ENCODE results near the gene EEA1. TPM values are rescaled to one million over a fixed set of nuclear protein-coding genes. Genes with fewer than 3 reads are reported as not detected.

Gene EEA1
- total RNA-seq, 1 donor from 2014 or later, result 22.2 TPM

DNA sequence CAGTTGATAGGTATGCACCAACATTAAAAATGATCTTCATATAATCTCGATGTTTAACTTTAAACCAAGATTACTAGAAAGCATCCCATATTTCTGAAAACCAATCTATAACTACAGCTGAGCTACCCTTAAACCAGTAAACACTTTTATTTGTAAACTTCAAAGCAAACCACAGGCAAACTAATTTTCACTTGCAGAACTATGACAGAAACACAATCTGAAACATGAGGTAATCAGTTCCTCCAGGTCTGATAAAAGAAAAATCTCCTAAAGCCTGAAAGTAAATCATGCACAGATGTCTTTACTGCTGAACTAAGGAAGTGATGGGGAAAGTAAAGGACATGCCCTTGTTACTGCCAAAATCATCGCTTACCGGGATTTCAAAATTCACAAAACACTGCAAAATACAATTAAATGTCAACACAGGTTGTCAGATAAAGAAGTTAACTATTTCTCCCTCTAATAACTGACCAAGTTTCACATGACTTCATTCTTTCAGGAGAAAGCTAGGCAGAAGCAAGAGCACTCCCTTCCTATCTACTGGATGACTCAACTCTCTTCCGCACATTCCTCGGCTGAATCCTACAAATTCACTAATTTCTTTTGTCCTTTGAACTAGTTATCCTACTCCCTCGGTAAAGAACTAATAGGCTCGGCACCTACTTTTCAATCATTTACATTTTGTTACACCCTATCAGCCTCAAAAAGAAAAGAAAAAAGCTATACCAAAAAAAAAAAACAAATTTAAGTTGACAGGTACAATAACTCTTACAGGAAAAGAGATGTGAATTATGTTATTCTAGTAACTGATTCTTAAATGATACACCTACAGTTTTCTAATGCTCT lies 1.4 kb downstream of the EEA1 start:
- intact Hi-C loops (cut with micrococcal nuclease), result loop anchor here (1.0 to 5.0 kb wide), 18 partner anchors 19 to 1280 kb away; partner anchors contain the start of genes BTG1, CRADD, NUDT4 and SOCS2
- no peaks in the 10 kb centered on the region for H3K9me3 Mint-ChIP-seq
- peak overlapping the region; percentile 96 for H3K27ac Mint-ChIP-seq
- peaks cover 29% of the 10 kb centered on the region for H3K4me1 Mint-ChIP-seq
- DNase-seq, result peak; percentile 57
- peak overlapping the region; percentile 89 for H3K4me3 Mint-ChIP-seq
- peaks cover 13% of the 10 kb centered on the region for H3K36me3 Mint-ChIP-seq (ENCODE audit: low read depth)
- peaks cover 6% of the 10 kb centered on the region for H3K27me3 Mint-ChIP-seq

DNA sequence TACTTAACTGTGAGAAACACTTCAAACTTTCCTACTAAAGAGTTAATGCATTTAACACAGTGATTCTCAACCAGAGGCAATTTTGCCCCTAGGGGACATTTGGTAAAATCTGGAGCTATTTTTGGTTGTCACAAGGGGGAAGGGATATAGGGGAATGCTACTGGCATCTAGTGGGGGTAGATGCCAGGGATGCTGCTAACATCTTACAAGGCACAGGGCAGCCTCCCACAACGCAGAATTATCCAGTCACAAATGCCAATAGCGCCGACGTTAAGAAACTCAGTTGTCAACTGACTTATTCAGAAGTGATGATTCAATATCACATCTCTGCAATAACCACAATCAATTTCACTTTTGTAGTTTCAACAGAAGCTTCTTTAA lies 2.0 kb downstream of the EEA1 start:
- peaks cover 33% of the 10 kb centered on the region for H3K4me1 Mint-ChIP-seq
- intact Hi-C loops (cut with micrococcal nuclease), result loop anchor here (1.0 to 5.0 kb wide), 18 partner anchors 19 to 1280 kb away; partner anchors contain the start of genes BTG1, CRADD, NUDT4 and SOCS2
- H3K36me3 Mint-ChIP-seq (ENCODE audit: low read depth), result peaks cover 17% of the 10 kb centered on the region
- peak; percentile 84 for DNase-seq
- peak overlapping the region; percentile 89 for H3K4me3 Mint-ChIP-seq
- H3K9me3 Mint-ChIP-seq, result peaks cover 2% of the 10 kb centered on the region
- peak overlapping the region; percentile 96 for H3K27ac Mint-ChIP-seq
- H3K27me3 Mint-ChIP-seq, result peaks cover 6% of the 10 kb centered on the region

DNA sequence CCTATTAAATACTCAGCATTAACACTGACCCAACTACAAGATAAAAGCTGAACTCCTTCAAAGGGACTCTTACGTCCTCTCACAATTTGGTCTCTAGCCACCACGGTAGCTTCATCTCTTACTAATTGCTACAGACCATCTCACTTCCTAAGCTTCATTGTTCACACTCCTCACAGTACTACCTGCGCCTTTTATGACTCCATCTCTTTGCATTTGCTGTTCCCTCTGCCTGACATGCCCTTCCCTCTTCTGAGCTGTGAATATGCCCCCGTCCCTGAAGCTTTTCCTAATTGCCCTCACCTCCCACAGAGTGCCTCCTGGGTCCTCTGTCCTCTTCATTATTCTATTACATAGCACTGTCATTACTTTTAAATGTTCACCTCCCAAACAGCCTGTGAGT lies 2.5 kb downstream of the EEA1 start:
- DNase-seq, result no peak
- H3K9me3 Mint-ChIP-seq, result peaks cover 5% of the 10 kb centered on the region
- peaks cover 6% of the 10 kb centered on the region for H3K27me3 Mint-ChIP-seq
- peaks cover 19% of the 10 kb centered on the region for H3K36me3 Mint-ChIP-seq (ENCODE audit: low read depth)
- H3K27ac Mint-ChIP-seq, result peak overlapping the region; percentile 96
- H3K4me3 Mint-ChIP-seq, result peak overlapping the region; percentile 89
- intact Hi-C loops (cut with micrococcal nuclease), result loop anchor here (5.0 kb wide), 13 partner anchors 99 to 1281 kb away; partner anchors contain the start of genes BTG1, CRADD, NUDT4 and SOCS2
- peaks cover 36% of the 10 kb centered on the region for H3K4me1 Mint-ChIP-seq

DNA sequence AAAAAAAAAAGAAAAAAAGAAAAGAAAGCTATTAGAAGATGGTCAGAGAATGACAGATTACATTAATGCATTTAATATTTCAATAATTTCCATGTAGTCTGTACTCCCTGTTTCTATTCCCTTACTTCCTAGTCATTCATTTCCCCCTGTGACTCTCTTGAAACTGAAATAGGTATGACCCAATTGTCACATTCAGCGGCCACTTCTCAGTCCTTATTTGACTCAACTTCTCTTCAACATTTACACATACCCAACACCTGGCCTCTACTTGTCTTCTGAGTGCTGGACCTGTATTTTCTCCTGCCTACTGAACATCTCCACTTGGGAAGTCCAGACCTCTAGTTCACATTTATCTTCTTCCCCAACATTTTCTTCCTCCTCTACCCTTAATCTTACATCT lies 7.2 kb downstream of the EEA1 start:
- no peak for DNase-seq

DNA sequence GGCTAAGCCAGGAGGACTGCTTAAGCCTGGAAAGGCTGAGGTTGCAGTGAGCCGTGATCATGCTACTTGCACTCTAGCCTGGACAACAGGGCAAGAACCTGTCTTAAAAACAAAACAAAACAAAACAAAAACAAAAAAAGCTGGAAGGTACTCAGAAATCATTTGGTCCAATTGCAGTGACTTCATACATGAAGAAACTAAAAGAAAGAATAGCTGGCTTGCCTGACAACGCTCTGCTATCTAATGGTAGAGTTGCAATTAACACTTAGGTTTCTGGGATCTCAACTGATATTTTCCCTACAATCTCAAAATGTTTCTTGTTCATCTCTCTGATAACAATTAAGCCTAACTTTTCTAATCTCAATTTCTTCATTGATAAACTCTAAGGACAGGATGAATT lies 13.7 kb downstream of the EEA1 start:
- Mint-ChIP-seq H3K36me3 (ENCODE audit: low read depth) (peaks cover 20% of the 10 kb centered on the region), H3K4me1 (peaks cover 19% of the 10 kb centered on the region), H3K27me3 (no peaks in the 10 kb centered on the region), H3K4me3 (no peak overlapping the region), H3K9me3 (peaks cover 9% of the 10 kb centered on the region), H3K27ac (no peak overlapping the region)
- intact Hi-C loops (cut with micrococcal nuclease), result no loop called here
- DNase-seq, result no peak

More for the DNA sequence above, 7.2 kb downstream of the EEA1 start:
- peak overlapping the region; percentile 15 for H3K27ac Mint-ChIP-seq
- intact Hi-C loops (cut with micrococcal nuclease), result no loop called here
- H3K4me1 Mint-ChIP-seq, result peaks cover 14% of the 10 kb centered on the region
- H3K36me3 Mint-ChIP-seq (ENCODE audit: low read depth), result peaks cover 19% of the 10 kb centered on the region
- H3K27me3 Mint-ChIP-seq, result peaks cover 1% of the 10 kb centered on the region
- H3K4me3 Mint-ChIP-seq, result no peak overlapping the region
- peaks cover 5% of the 10 kb centered on the region for H3K9me3 Mint-ChIP-seq

- H3K4me3 Mint-ChIP-seq, result no peak overlapping the region
- peaks cover 9% of the 10 kb centered on the region for H3K9me3 Mint-ChIP-seq
- H3K4me1 Mint-ChIP-seq, result peaks cover 19% of the 10 kb centered on the region
- no peak overlapping the region for H3K27ac Mint-ChIP-seq
- H3K27me3 Mint-ChIP-seq, result no peaks in the 10 kb centered on the region
- intact Hi-C loops (cut with micrococcal nuclease), result no loop called here
- DNase-seq, result no peak
- peaks cover 25% of the 10 kb centered on the region for H3K36me3 Mint-ChIP-seq (ENCODE audit: low read depth)
These were observed 14.9 kb downstream of the EEA1 start for GRCh38 chr12:92914170-92914569.

DNA sequence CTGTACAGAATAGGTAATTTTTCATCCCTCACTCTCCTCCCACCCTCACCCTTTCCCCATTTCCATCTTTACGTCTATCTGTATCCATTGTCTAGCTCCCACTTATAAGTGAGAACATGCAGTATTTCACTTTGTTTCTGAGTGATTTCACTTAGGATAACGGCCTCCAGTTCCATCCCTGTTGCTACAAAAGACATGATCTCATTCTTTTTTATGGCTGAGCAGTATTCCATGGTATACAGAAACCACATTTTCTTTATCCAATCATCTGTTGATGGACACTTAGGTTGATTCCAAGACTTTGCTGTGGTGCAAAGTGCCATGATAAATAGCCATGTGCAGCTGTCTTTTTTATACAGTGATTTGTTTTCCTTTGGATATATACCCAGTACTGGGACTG lies 16.4 kb downstream of the EEA1 start:
- peaks cover 31% of the 10 kb centered on the region for H3K36me3 Mint-ChIP-seq (ENCODE audit: low read depth)
- intact Hi-C loops (cut with micrococcal nuclease), result no loop called here
- H3K4me3 Mint-ChIP-seq, result no peak overlapping the region
- no peak overlapping the region for H3K27ac Mint-ChIP-seq
- no peaks in the 10 kb centered on the region for H3K27me3 Mint-ChIP-seq
- no peak for DNase-seq
- peaks cover 27% of the 10 kb centered on the region for H3K4me1 Mint-ChIP-seq
- peaks cover 9% of the 10 kb centered on the region for H3K9me3 Mint-ChIP-seq

- DNase-seq, result peak; percentile 59
- Mint-ChIP-seq H3K36me3 (ENCODE audit: low read depth) (peaks cover 34% of the 10 kb centered on the region), H3K27me3 (no peaks in the 10 kb centered on the region), H3K4me1 (peaks cover 33% of the 10 kb centered on the region), H3K4me3 (no peak overlapping the region), H3K9me3 (peaks cover 9% of the 10 kb centered on the region), H3K27ac (peak overlapping the region; percentile 74)
- intact Hi-C loops (cut with micrococcal nuclease), result no loop called here
These were observed 17.0 kb downstream of the EEA1 start for GRCh38 chr12:92912052-92912451.

GRCh38 chr12:92911339-92911738 lies 17.8 kb downstream of the EEA1 start:
- DNase-seq, result no peak
- H3K9me3 Mint-ChIP-seq, result peaks cover 9% of the 10 kb centered on the region
- peaks cover 33% of the 10 kb centered on the region for H3K4me1 Mint-ChIP-seq
- H3K27ac Mint-ChIP-seq, result no peak overlapping the region
- H3K36me3 Mint-ChIP-seq (ENCODE audit: low read depth), result peaks cover 34% of the 10 kb centered on the region
- intact Hi-C loops (cut with micrococcal nuclease), result no loop called here
- H3K27me3 Mint-ChIP-seq, result no peaks in the 10 kb centered on the region
- no peak overlapping the region for H3K4me3 Mint-ChIP-seq

DNA sequence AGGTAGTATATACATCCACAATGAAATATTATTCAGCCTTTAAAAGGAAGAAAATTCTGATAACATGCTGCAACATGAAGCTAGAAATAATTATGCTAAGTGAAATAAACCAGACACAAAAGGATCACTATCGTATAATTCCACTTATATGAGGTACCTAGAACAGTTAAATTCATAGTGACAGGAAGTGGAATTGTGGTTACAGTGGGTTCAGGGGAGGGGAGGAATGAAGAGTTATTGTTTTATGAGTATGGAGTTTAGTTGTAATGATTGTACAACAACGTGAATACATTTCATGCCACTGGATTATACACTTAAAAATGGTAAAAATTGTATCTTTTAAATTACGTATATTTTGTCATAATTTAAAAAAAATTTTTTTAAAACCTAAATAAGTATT lies 21.0 kb downstream of the EEA1 start:
- intact Hi-C loops (cut with micrococcal nuclease), result loop anchor here (1.0 kb wide), 1 partner anchor 19 kb away; no protein-coding TSS in a partner anchor
- H3K4me1 Mint-ChIP-seq, result peaks cover 35% of the 10 kb centered on the region

GRCh38 chr12:92905811-92906554 lies 23.1 kb downstream of the EEA1 start:
- intact Hi-C loops (cut with micrococcal nuclease), result no loop called here
- DNase-seq, result no peak
- peaks cover 4% of the 10 kb centered on the region for H3K9me3 Mint-ChIP-seq
- no peaks in the 10 kb centered on the region for H3K27me3 Mint-ChIP-seq
- H3K36me3 Mint-ChIP-seq (ENCODE audit: low read depth), result peaks cover 24% of the 10 kb centered on the region
- H3K27ac Mint-ChIP-seq, result no peak overlapping the region
- H3K4me1 Mint-ChIP-seq, result peaks cover 20% of the 10 kb centered on the region
- no peak overlapping the region for H3K4me3 Mint-ChIP-seq

More for the DNA sequence above, 21.0 kb downstream of the EEA1 start:
- peaks cover 6% of the 10 kb centered on the region for H3K9me3 Mint-ChIP-seq
- no peaks in the 10 kb centered on the region for H3K27me3 Mint-ChIP-seq
- H3K27ac Mint-ChIP-seq, result no peak overlapping the region
- peaks cover 30% of the 10 kb centered on the region for H3K36me3 Mint-ChIP-seq (ENCODE audit: low read depth)
- peak overlapping the region; percentile 55 for H3K4me3 Mint-ChIP-seq
- peak; percentile 76 for DNase-seq

DNA sequence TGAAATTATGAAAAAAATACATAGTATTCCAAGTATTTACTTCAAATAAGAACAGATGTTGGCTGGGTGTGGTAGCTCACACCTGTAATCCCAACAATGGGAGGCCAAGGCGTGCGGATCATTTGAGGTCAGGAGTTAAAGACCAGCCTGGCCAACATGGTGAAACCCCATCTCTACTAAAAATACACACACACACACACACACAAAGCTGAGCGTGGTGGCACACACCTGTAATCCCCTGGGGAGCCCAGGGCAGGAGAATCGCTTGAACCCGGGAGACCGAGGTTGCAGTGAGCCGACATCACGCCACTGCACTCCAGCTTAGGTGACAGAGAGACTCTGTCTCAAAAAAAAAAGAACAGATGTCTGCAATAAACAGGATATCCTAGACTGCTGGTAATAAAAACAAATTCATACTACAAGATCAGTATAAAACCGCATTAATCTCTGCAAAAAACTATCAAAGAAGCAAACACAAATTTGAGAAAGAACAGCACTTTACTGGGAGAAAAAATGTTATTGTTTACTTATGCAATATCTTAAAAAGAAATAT lies 23.8 kb downstream of the EEA1 start:
- Mint-ChIP-seq H3K4me1 (peaks cover 20% of the 10 kb centered on the region), H3K4me3 (no peak overlapping the region), H3K36me3 (ENCODE audit: low read depth) (peaks cover 24% of the 10 kb centered on the region), H3K9me3 (peaks cover 4% of the 10 kb centered on the region), H3K27me3 (no peaks in the 10 kb centered on the region), H3K27ac (no peak overlapping the region)
- intact Hi-C loops (cut with micrococcal nuclease), result no loop called here
- DNase-seq, result no peak

DNA sequence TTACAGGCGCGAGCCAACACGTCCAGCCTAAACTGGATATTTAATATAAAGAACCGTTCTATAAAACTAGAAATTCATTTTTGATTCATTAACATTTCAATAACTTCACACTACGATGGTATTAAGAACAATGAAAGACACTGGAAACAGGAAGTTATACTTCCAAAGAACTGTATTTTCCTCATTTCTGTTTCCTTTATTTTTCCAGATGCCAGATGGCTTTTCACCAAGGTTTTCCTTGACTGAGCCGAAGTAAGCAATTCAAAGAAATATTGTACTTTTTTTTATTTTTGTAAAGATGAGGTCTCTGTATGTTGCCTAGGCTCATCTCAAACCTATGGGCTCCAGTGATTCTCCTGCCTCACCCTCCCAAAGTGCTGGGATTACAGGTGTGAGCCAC lies 28.2 kb downstream of the EEA1 start:
- Mint-ChIP-seq H3K4me1 (peaks cover 15% of the 10 kb centered on the region), H3K4me3 (no peak overlapping the region), H3K36me3 (ENCODE audit: low read depth) (peaks cover 22% of the 10 kb centered on the region), H3K27ac (no peak overlapping the region), H3K27me3 (no peaks in the 10 kb centered on the region), H3K9me3 (peaks cover 4% of the 10 kb centered on the region)
- intact Hi-C loops (cut with micrococcal nuclease), result no loop called here
- DNase-seq, result no peak
